HepG2 (cell line): Measurements from ENCODE around the gene TMX2. TPM values are rescaled to one million over a fixed set of nuclear protein-coding genes. Genes with fewer than 3 reads are reported as not detected.

ENCODE experiments used
- ADNP ChIP-seq: sonication (generic); formaldehyde crosslinking; IDR thresholded peaks from 2 replicates; pipeline ENCODE4 v1.4.0; 2020; ENCODE audit warnings: missing genetic modification reagents
- CBX2 ChIP-seq, 2 experiments: fragments of 200-600 bp in 1 of 2; sonication (generic); formaldehyde crosslinking in 1 of 2; IDR thresholded peaks; 2 replicates each; pipeline versions ENCODE4 v1.7.0 to v1.8.1; 2018 to 2022; ENCODE audit warnings: low read depth in 2 of 2, low read length in 1 of 2, mild to moderate bottlenecking in 1 of 2, missing genetic modification reagents in 1 of 2
- EED ChIP-seq: sonication (generic); formaldehyde crosslinking; IDR thresholded peaks from 2 replicates; pipeline ENCODE4 v1.5.0; 2020; ENCODE audit warnings: mild to moderate bottlenecking, missing genetic modification reagents
- ETV5 ChIP-seq: IDR thresholded peaks from 2 replicates; pipeline ENCODE4 v1.6.1; 2018; ENCODE audit warnings: missing biosample characterization, missing genetic modification reagents, inconsistent platforms, borderline replicate concordance
- FOXC1 ChIP-seq: sonication (generic); formaldehyde crosslinking; IDR thresholded peaks from 2 replicates; pipeline ENCODE4 v1.8.0; 2022; ENCODE audit warnings: mild to moderate bottlenecking, missing genetic modification reagents, borderline replicate concordance
- GABPA ChIP-seq, 2 experiments: IDR thresholded peaks; 2 replicates each; pipeline ENCODE4 v1.6.1; 2011 to 2016; ENCODE audit warnings: low read depth in 2 of 2, low read length in 1 of 2, missing biosample characterization in 1 of 2, missing genetic modification characterization in 1 of 2
- KDM4B ChIP-seq: sonication (generic); formaldehyde crosslinking; IDR thresholded peaks from 2 replicates; pipeline ENCODE4 v1.4.0; 2020; ENCODE audit warnings: missing genetic modification reagents
- MBD4 ChIP-seq: IDR thresholded peaks from 2 replicates; pipeline ENCODE4 v1.6.1; 2012; ENCODE audit warnings: low read length, inconsistent platforms, borderline replicate concordance
- MXI1 ChIP-seq: IDR thresholded peaks from 3 replicates; pipeline ENCODE4 v1.6.1; 2012; ENCODE audit warnings: low read depth, low read length, inconsistent platforms, borderline replicate concordance
- MZF1 ChIP-seq: sonication (generic); formaldehyde crosslinking; IDR thresholded peaks from 2 replicates; pipeline ENCODE4 v1.8.1; 2023; ENCODE audit warnings: mild to moderate bottlenecking, missing genetic modification reagents, borderline replicate concordance
- PHB2 ChIP-seq: fragments of 450-650 bp; IDR thresholded peaks from 2 replicates; pipeline ENCODE4 v1.6.1; 2018; ENCODE audit not compliant: partially characterized antibody
- POLR2A ChIP-seq, 2 experiments: IDR thresholded peaks; 2 replicates each; pipeline ENCODE4 v1.6.1; 2011; ENCODE audit warnings: low read depth in 2 of 2, low read length in 2 of 2, mild to moderate bottlenecking in 1 of 2, moderate library complexity in 1 of 2; ENCODE audit not compliant: insufficient read depth in 1 of 2
- POLR2G ChIP-seq: fragments of 200-400 bp; formaldehyde crosslinking; IDR thresholded peaks from 2 replicates; pipeline ENCODE4 v1.6.1; 2018; ENCODE audit warnings: mild to moderate bottlenecking, low read depth, low read length, moderate library complexity
- SKI ChIP-seq: fragments of 450-650 bp; IDR thresholded peaks from one replicate; pipeline ENCODE4 v1.6.1; 2018; ENCODE audit warnings: mild to moderate bottlenecking; ENCODE audit not compliant: partially characterized antibody
- SMAD9 ChIP-seq: sonication (generic); formaldehyde crosslinking; IDR thresholded peaks from 2 replicates; pipeline ENCODE4 v1.5.1; 2020; ENCODE audit warnings: mild to moderate bottlenecking, missing genetic modification reagents
- ZFP90 ChIP-seq: sonication (generic); formaldehyde crosslinking; IDR thresholded peaks from 2 replicates; pipeline ENCODE4 v1.8.0; 2022; ENCODE audit warnings: missing genetic modification reagents, mild to moderate bottlenecking, inconsistent platforms, borderline replicate concordance
- ZNF160 ChIP-seq: sonication (generic); formaldehyde crosslinking; IDR thresholded peaks from 2 replicates; pipeline ENCODE4 v1.8.0; 2022; ENCODE audit warnings: mild to moderate bottlenecking, inconsistent platforms, missing genetic modification reagents
- ZNF225 ChIP-seq: sonication (generic); formaldehyde crosslinking; IDR thresholded peaks from 2 replicates; pipeline ENCODE4 v1.4.0; 2020; ENCODE audit warnings: mild to moderate bottlenecking, missing genetic modification reagents
- ZNF652 ChIP-seq: IDR thresholded peaks from 2 replicates; pipeline ENCODE4 v1.6.1; 2016; ENCODE audit warnings: low read depth, borderline replicate concordance
- ZNF672 ChIP-seq: sonication (generic); formaldehyde crosslinking; IDR thresholded peaks from 2 replicates; pipeline ENCODE4 v1.8.1; 2022; ENCODE audit warnings: missing genetic modification reagents
- polyA plus RNA-seq, 8 experiments: library from polyadenylated mRNA; depleted of rRNA in 3 of 8; stranded (reverse) in 7 of 8; unstranded in 1 of 8; fragments of >200 nt; fragmentation: Illumina TruSeq in 4 of 8; extraction: Trizol in 4 of 8; gene quantifications; 2 replicates each; pipeline versions ENCODE4 v1.2.1 to v1.2.3, GENCODE V29; 2011 to 2016; ENCODE audit warnings: low read depth in 4 of 8, missing spikeins in 1 of 8, mixed read lengths in 1 of 8; ENCODE audit not compliant: insufficient read depth in 1 of 8
- total RNA-seq, 5 experiments: library from RNA; depleted of rRNA; stranded (reverse); fragments of >200 nt; fragmentation: Illumina TruSeq; extraction: Trizol; gene quantifications; 2 replicates each; pipeline ENCODE4 v1.2.3, GENCODE V29; 2016; ENCODE audit warnings: low read depth in 1 of 5
- TF ChIP-seq, protein P1 (sequence below), 2 experiments: sonication (generic) in 1 of 2; formaldehyde crosslinking in 1 of 2; IDR thresholded peaks; 2 replicates each; pipeline versions ENCODE4 v1.4.0 to v1.6.1; 2016 to 2020; ENCODE audit warnings: borderline replicate concordance in 1 of 2, low read depth in 1 of 2, mild to moderate bottlenecking in 1 of 2, missing genetic modification reagents in 1 of 2
- TF ChIP-seq, protein P2 (sequence below): sonication (generic); formaldehyde crosslinking; IDR thresholded peaks from 2 replicates; pipeline ENCODE4 v1.4.0; 2020; ENCODE audit warnings: missing genetic modification reagents

TMX2 gene
- total and polyA plus RNA-seq, 2 of the 13 experiments (the other 11 are each of a cell fraction or from before 2014, with no cell fraction given): 84.5 to 129 TPM

DNA sequence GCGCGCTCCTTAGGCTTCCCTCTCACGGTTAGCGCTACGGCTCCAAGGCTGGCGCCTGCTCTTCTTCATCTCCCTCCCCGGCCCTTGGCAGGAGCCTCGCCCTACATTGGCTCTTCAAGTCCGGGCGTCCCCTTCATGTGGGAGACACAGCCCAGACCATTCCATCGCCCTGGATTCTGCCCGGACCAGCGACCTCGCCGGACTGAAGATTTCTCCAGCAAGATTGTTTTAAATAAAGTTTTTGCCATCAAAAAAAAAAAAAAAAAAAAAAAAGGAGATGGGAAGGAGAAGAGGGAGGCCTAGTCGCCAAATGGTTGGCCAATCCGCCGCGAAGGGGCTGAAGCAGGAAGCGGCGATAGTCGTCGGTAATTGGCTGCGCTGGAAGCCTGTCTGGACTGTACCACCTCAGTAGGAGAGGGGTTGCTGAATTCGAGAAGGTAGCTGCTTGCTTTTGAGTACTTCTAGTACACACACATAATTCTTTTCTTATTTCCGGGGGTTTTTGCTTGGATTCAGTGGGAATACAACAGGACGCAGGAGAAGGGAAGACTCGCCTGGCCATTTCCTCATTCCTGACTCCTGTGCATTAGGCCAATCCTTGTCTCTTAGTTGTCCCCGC lies 45.2 kb upstream of the TMX2 start (continued):
- 0 out of 2 replicates have a peak, but pooled peaks have one; percentile 58 for TF ChIP-seq ZNF225 (CRISPR knock-in tag)
- TF ChIP-seq EED (CRISPR knock-in tag): no peak
- TF ChIP-seq, protein P1, sequence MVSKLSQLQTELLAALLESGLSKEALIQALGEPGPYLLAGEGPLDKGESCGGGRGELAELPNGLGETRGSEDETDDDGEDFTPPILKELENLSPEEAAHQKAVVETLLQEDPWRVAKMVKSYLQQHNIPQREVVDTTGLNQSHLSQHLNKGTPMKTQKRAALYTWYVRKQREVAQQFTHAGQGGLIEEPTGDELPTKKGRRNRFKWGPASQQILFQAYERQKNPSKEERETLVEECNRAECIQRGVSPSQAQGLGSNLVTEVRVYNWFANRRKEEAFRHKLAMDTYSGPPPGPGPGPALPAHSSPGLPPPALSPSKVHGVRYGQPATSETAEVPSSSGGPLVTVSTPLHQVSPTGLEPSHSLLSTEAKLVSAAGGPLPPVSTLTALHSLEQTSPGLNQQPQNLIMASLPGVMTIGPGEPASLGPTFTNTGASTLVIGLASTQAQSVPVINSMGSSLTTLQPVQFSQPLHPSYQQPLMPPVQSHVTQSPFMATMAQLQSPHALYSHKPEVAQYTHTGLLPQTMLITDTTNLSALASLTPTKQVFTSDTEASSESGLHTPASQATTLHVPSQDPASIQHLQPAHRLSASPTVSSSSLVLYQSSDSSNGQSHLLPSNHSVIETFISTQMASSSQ (IDR thresholded peaks at IDR 0.05; ENCODE audit: low read depth): no peak
- TF ChIP-seq, protein P1 (CRISPR knock-in tag; IDR thresholded peaks at IDR 0.05; ENCODE audit: borderline replicate concordance): no peak
- TF ChIP-seq SMAD9 (CRISPR knock-in tag): no peak
- TF ChIP-seq ZNF652 (CRISPR knock-in tag): no peak
- TF ChIP-seq CBX2 (IDR thresholded peaks at IDR 0.05; ENCODE audit: low read depth, low read length): no peak
- no peak for TF ChIP-seq CBX2 (CRISPR knock-in tag; IDR thresholded peaks at IDR 0.05; ENCODE audit: low read depth)
- TF ChIP-seq, protein P2, sequence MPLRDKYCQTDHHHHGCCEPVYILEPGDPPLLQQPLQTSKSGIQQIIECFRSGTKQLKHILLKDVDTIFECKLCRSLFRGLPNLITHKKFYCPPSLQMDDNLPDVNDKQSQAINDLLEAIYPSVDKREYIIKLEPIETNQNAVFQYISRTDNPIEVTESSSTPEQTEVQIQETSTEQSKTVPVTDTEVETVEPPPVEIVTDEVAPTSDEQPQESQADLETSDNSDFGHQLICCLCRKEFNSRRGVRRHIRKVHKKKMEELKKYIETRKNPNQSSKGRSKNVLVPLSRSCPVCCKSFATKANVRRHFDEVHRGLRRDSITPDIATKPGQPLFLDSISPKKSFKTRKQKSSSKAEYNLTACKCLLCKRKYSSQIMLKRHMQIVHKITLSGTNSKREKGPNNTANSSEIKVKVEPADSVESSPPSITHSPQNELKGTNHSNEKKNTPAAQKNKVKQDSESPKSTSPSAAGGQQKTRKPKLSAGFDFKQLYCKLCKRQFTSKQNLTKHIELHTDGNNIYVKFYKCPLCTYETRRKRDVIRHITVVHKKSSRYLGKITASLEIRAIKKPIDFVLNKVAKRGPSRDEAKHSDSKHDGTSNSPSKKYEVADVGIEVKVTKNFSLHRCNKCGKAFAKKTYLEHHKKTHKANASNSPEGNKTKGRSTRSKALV (CRISPR knock-in tag): no peak
- peak; percentile 47; the same call in 1 of the 2 replicates for TF ChIP-seq GABPA (IDR thresholded peaks at IDR 0.05; ENCODE audit: low read depth, low read length)
- TF ChIP-seq GABPA (CRISPR knock-in tag; IDR thresholded peaks at IDR 0.05; ENCODE audit: low read depth): peak; percentile 84
- TF ChIP-seq PHB2: no peak
- TF ChIP-seq KDM4B: no peak
- TF ChIP-seq FOXC1: no peak; the same call in 1 of the 2 replicates
- no peak for TF ChIP-seq ZFP90 (CRISPR knock-in tag)
- no peak for TF ChIP-seq MXI1
- TF ChIP-seq ZNF672: no peak
- TF ChIP-seq MZF1 (CRISPR knock-in tag): no peak
- no peak for TF ChIP-seq ETV5 (CRISPR knock-in tag)
- TF ChIP-seq POLR2A (IDR thresholded peaks at IDR 0.05; ENCODE audit: insufficient read depth in 1 of 2, low read depth in 2 of 2, low read length in 2 of 2): peak in 1 of 2 experiments; percentile 55; a peak in 2 of 4 replicates
- TF ChIP-seq SKI: no peak
- TF ChIP-seq MBD4: no peak
- TF ChIP-seq ADNP: no peak
- no peak for TF ChIP-seq ZNF160 (CRISPR knock-in tag)
- TF ChIP-seq POLR2G: peak; percentile 73
